MG63 (cell line): ENCODE data around the gene PPY. TPM values are rescaled to one million over a fixed set of nuclear protein-coding genes. Genes with fewer than 3 reads are reported as not detected.

Source experiments
- DNase-seq: peaks from one replicate; pipeline ENCODE4 v3.0.0-alpha.2; 2020
- H3K27me3 ChIP-seq: fragments of 250-450 bp; sonication (Bioruptor Pico); 2 replicates; pipeline ENCODE4 v1.5.1; 2020; ENCODE audit warnings: mild to moderate bottlenecking, moderate library complexity
- H3K36me3 ChIP-seq: fragments of 250-450 bp; sonication (Bioruptor Pico); 2 replicates; pipeline ENCODE4 v1.5.1; 2020; ENCODE audit warnings: mild to moderate bottlenecking, moderate library complexity
- H3K4me3 ChIP-seq: fragments of 250-450 bp; sonication (Bioruptor Pico); 2 replicates; pipeline ENCODE4 v1.5.1; 2020; ENCODE audit warnings: mild to moderate bottlenecking, moderate library complexity
- H3K9me3 ChIP-seq: fragments of 250-450 bp; sonication (Bioruptor Pico); 2 replicates; pipeline ENCODE4 v1.5.1; 2020; ENCODE audit warnings: mild to moderate bottlenecking, moderate library complexity
- total RNA-seq: library from RNA; depleted of rRNA; stranded (reverse); fragments of >200 nt; shearing (Covaris generic); gene quantifications from 2 replicates; pipeline ENCODE4 v1.2.3, GENCODE V29; 2014; ENCODE audit warnings: low replicate concordance

PPY gene
- total RNA-seq, 1 experiment from 2014 or later: not detected

DNA sequence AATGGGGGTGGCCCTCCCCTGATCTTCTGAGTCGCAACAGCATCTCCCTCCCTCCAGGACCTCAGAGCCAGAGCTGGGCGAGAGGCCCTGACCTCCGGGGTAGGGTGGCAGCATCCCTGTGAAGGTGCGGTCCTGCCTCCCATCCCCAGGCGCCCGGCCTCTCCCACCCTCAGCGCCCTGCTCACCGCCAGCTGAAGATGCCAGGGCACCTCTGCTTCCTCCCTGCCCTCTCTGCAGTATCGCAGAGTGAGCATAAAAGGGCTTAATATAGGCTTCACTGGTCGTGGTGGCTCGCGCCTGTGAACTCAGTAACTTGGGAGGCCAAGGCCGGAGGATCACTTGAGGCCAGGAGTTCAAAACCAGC is 24.3 kb downstream of the PPY start:
- no peaks in the 10 kb centered on the region for H3K9me3 ChIP-seq
- no peaks in the 10 kb centered on the region for H3K36me3 ChIP-seq
- no peak overlapping the region for H3K4me3 ChIP-seq
- no peak for DNase-seq
- no peaks in the 10 kb centered on the region; the same call in 1 of the 2 replicates for H3K27me3 ChIP-seq

DNA sequence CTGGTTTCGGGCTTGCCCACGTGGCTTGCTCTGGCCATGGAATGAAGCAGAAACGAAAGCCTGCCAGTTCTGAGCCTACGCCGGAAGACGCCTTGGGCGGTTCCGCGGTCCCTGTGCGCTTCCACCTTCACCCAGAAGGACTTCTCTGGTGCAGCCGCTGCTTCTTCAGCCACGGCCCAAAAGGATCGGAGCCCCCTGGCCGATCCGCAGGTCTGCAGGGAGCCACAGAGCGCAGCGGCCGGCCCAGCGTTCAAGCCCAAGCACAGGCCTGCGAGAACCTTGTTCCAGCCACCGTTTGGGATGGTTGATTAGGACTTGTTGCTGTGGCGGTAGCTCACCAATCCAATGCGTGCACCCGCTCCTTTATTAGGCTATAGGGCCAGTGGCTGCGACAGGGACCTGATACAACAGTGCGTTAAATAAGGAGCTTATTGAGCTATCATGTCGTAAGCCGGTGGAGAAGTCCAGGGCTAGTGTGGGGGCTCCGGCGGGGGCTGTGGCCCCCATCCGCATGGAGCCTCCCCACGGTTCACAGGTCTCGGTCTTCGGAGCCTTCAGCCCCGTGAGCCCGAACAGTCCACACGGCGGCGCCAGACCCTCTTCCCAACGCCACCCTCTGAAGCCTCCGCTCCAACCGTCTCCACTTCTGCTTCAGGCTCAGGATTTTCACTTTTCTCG is 24.8 kb downstream of the PPY start:
- H3K9me3 ChIP-seq: no peaks in the 10 kb centered on the region
- DNase-seq: no peak
- H3K36me3 ChIP-seq: no peaks in the 10 kb centered on the region
- H3K27me3 ChIP-seq: no peaks in the 10 kb centered on the region; the same call in 1 of the 2 replicates
- H3K4me3 ChIP-seq: no peak overlapping the region

DNA sequence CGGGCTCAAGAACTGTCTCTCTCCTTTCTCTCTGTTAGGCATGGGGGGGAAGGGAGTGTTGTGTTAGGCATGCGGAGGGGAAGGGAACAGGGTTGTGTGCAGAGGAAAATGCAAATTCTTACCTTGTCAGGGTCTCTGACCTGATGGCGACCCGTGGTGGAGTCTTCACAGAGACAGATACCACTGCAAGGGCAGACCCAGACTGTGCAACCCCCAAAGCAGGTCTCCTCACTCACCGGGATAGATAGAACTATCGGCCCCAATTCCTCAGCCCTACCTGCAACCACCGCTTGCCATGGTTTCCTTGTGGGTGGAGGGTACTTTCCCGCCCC is 25.3 kb downstream of the PPY start:
- H3K27me3 ChIP-seq: no peaks in the 10 kb centered on the region; the same call in 1 of the 2 replicates
- H3K9me3 ChIP-seq: no peaks in the 10 kb centered on the region
- H3K36me3 ChIP-seq: no peaks in the 10 kb centered on the region
- no peak overlapping the region for H3K4me3 ChIP-seq
- no peak for DNase-seq

DNA sequence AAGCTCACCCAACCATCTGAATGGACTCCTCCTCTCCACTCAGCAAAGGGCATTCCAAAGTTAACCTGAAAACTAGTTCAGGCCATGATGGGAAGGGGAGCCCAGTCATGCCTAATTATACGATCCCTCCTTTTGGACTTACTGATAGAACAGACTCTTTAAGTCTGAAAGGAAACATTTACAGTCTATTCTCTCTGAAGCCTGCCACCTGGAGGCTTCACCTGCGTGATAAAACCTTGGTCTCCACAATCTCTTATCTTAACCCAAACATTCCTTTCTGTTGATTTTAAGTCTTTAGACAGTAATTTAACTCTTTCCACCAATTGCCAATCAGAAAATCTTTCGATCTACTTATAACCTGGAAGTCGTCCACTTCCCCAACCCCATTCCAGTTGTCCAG is 25.9 kb downstream of the PPY start:
- DNase-seq: no peak
- H3K36me3 ChIP-seq: no peaks in the 10 kb centered on the region
- no peaks in the 10 kb centered on the region; the same call in 1 of the 2 replicates for H3K27me3 ChIP-seq
- H3K9me3 ChIP-seq: no peaks in the 10 kb centered on the region
- H3K4me3 ChIP-seq: no peak overlapping the region

DNA sequence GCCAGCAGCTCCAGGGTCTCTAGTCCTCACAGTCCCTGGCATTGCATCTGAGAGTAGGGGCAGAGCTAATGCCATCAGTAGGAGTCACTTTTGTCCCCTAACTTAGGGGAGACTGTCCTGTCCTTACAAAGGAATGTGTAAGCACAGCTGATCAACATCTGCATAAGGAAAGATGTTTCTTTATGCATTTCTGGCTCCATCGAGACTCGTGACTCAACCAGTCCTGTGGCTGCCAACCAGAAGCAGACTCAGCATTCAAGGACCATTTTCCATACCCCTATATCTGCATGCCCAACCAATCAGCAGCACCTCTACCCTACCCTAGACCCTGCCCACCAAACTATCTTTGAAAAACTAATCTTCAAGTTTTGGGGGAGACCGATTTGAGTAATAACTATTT is 26.7 kb downstream of the PPY start:
- Histone ChIP-seq H3K9me3 (no peaks in the 10 kb centered on the region), H3K36me3 (no peaks in the 10 kb centered on the region), H3K4me3 (no peak overlapping the region), H3K27me3 (no peaks in the 10 kb centered on the region; the same call in 1 of the 2 replicates)
- DNase-seq: peak; percentile 42

DNA sequence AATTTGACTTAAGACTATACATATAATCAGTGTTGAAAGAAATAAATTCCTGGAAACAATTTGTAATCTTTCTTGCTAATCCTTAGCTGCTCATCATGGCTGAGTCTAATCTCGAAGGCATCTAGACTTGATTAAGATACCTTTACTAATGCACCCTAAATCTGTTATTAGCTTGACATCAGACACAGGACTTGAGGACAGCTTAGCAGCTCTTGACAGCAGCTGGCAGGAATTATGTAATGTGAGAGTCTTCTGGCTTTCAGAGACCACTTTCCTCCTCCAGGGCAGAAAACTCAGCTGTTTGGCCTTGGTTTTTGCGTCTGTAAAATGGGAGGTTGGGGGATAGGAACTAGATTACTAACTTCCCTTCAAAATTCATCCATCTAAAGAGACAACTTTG is 27.8 kb downstream of the PPY start:
- Histone ChIP-seq H3K36me3 (no peaks in the 10 kb centered on the region), H3K27me3 (no peaks in the 10 kb centered on the region; the same call in 1 of the 2 replicates), H3K9me3 (no peaks in the 10 kb centered on the region), H3K4me3 (no peak overlapping the region)
- no peak for DNase-seq

DNA sequence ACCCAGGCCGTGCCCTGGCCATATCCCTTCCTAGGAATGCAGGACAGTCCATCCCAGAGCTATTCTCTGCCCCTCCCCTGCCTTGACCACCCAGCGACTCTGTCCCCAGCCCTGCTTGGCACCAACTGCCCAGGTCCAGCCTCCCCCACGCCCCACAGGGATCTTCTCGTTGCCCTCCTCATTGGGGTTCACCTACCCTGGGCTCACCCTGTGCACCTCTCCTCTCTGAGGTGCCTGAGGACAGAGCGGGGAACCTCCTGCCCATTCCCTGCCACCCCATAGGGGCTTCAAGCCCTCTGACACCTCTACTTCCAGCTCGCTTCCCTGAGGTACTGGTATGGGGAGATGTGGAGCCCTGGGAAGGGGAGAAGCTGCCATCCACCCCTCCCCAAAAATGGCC is 28.7 kb downstream of the PPY start:
- no peak for DNase-seq
- Histone ChIP-seq H3K36me3 (no peaks in the 10 kb centered on the region), H3K9me3 (no peaks in the 10 kb centered on the region), H3K4me3 (no peak overlapping the region), H3K27me3 (no peaks in the 10 kb centered on the region; the same call in 1 of the 2 replicates)

DNA sequence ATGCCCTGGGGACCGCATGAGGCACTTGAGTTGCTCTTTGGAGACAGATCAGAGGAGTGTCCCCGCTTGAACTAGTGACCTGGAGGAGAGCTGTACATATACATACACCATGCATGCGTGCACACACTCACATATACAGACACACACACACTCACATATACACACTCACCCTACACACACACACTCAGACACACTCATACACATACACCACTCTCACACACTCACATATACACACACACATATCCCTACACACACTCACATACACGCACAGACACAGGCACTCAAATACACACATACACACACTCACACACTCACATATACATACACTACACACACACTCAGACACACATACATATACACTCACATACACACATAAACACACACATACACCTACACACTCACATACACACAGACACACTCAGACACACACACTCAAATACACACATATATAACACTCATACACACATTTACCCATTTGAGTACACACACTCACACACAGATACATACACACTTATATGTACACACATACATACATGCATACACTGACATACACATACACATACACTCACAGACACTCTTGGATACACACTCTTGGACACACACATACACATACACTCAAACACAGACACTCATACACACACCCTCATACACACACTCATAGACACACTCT is 29.5 kb downstream of the PPY start:
- no peak overlapping the region for H3K4me3 ChIP-seq
- H3K27me3 ChIP-seq: peaks cover 6% of the 10 kb centered on the region
- H3K9me3 ChIP-seq: no peaks in the 10 kb centered on the region
- no peaks in the 10 kb centered on the region for H3K36me3 ChIP-seq
- DNase-seq: no peak

DNA sequence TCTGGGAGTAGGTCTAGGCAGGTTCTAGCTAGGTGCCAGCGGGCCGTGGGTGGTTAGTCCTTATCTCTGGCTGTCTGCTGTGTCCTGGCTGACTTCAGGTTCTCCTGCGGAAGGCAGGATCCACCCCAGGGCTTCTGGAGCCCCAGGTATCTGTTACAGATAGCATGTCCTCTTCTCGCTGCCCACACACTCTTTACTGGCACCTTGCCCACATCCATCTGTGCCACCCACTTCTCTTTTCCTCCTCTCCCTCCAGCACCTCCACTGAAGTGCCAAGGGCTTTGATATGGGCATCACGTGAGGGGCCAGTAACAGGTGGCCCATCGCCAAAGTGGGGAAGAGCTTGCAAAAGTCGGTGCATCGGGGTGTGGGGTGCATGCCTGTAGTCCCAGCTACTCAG is 30.4 kb downstream of the PPY start:
- Histone ChIP-seq H3K9me3 (no peaks in the 10 kb centered on the region), H3K36me3 (no peaks in the 10 kb centered on the region), H3K27me3 (peaks cover 15% of the 10 kb centered on the region), H3K4me3 (no peak overlapping the region)
- DNase-seq: no peak

DNA sequence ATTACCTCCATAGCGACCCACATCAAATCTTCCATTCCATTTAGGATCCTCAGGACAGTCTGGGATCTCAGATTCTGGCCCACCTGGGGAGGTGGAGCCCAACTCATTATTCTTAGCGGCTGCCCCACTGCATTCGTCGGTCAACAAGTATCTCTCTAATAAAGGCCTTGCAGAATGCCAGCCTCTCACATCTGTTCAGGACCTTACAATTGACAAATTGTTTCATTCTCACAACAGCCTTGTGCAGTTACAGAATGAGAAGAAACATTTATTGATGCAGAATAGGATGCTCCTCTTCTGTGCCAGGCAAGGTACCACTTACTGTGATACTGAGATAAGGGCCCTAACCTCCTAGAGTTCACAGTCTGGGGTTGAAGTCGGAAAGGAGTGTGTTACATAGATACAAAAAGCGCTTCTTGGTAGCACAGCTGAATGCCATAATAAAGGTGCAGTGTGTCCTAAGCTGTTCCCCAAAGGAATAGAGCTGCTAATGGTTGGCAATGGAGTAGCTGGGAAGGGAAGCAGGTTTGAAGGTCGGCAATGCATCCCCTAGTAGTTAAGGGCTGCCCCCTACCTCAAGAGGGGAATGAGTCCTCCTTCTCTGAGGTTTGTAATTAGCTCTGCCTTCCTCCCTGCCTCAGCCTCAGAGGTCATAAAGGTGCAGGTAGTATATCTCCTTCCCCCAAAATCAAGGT is 32.6 kb downstream of the PPY start:
- Histone ChIP-seq H3K4me3 (no peak overlapping the region), H3K9me3 (no peaks in the 10 kb centered on the region), H3K27me3 (peaks cover 19% of the 10 kb centered on the region), H3K36me3 (no peaks in the 10 kb centered on the region)
- DNase-seq: no peak

DNA sequence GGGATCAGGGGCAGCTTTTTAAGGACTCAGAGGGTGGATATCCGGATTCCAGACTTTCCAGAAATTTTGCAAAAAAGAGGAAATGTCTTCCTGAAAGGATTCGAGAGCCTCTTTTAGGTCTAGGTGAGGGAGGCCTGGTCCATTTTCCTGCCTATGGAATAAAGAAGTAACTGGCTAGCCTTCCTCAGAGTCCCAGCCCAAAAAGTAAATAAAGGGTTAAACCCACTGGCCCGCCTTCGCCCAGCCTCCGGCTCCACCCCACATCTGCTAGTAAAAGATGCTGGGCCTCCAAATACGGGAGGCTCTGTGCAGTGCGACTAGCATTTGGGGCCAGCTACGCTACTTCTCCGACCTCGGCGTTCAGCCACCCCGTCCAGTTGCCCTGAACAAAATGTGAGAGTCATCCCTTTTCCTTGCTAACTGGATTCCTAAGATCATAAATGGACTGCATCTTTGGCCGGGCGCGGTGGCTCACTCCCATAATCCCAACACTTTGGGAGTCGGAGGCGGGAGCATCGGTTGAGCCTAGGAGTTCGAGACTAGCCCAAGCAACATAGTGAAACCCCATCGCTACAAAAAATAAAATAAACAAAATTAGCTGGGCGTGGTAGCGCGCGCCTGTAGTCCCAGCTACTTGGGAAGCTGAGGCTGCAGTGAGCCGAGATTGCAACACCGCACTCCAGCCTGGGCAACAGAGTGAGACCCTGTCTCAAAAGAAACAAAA is 34.1 kb downstream of the PPY start:
- no peak for DNase-seq
- Histone ChIP-seq H3K27me3 (peaks cover 19% of the 10 kb centered on the region), H3K4me3 (no peak overlapping the region)

DNA sequence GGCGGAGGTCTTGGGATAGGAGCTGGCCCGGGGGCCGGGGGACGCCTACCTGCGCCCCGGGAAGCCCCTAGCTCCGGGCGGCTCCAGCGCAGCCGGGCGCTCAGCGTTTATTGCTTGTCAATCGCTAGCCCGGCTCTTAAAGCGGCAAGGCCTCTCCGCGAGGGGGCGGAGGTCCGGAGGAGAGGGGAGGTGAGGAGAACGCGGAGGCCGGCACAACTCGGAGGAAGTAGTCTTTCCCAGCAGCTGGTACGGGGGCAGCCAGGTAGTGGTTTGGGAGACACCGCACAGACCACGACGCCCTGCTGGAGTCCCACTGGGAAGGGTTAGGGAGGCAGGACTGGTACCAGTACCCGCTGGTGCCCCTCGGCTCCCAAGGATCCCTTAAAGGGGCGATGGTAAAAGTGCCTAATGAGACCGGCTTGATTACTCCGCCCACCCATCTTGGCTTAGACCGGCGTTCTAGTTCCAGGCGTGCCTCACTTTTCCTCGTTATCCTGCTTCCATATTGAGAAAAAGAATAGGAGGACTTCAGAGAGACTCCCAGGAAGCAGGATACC is 34.8 kb downstream of the PPY start, which contains the start of gene MPP2:
MPP2 (minus strand) TSS at position 112 of the 557 bp plus-strand sequence. CDS start 3,076 bp downstream, outside the sequence.
- H3K27me3 ChIP-seq: peaks cover 19% of the 10 kb centered on the region
- no peak within 1 kb of the TSS for H3K4me3 ChIP-seq
- H3K9me3 ChIP-seq: no peaks in the 10 kb centered on the region
- DNase-seq: no peak
- no peaks in the 10 kb centered on the region for H3K36me3 ChIP-seq

More for the DNA sequence above, 34.1 kb downstream of the PPY start:
- no peaks in the 10 kb centered on the region for H3K36me3 ChIP-seq
- H3K9me3 ChIP-seq: no peaks in the 10 kb centered on the region

DNA sequence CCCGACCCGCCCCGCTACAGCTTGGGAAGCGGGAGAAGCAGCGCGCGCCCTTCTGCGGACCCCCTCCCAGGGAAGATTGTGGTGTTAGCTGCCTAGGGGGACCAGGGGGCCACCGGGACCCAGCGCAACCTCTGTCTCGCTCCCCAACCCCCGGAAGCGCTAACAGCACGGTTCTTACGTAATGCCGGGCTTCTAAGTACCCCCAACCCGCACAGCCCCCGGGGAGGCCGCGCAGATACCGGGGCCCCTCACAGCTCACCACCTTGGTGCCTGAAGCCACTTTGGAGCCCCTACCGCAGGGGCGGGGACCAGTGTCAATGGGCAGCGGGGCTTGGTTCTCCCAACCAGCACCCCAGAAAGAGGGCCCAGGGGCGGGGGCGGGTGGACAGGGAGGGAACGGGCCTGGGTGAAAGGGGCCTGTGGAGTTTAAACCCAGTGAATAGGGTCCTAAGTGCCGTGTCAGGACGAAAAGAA is 35.3 kb downstream of the PPY start:
- Histone ChIP-seq H3K36me3 (no peaks in the 10 kb centered on the region), H3K9me3 (no peaks in the 10 kb centered on the region), H3K27me3 (peaks cover 19% of the 10 kb centered on the region), H3K4me3 (no peak overlapping the region)
- no peak for DNase-seq

DNA sequence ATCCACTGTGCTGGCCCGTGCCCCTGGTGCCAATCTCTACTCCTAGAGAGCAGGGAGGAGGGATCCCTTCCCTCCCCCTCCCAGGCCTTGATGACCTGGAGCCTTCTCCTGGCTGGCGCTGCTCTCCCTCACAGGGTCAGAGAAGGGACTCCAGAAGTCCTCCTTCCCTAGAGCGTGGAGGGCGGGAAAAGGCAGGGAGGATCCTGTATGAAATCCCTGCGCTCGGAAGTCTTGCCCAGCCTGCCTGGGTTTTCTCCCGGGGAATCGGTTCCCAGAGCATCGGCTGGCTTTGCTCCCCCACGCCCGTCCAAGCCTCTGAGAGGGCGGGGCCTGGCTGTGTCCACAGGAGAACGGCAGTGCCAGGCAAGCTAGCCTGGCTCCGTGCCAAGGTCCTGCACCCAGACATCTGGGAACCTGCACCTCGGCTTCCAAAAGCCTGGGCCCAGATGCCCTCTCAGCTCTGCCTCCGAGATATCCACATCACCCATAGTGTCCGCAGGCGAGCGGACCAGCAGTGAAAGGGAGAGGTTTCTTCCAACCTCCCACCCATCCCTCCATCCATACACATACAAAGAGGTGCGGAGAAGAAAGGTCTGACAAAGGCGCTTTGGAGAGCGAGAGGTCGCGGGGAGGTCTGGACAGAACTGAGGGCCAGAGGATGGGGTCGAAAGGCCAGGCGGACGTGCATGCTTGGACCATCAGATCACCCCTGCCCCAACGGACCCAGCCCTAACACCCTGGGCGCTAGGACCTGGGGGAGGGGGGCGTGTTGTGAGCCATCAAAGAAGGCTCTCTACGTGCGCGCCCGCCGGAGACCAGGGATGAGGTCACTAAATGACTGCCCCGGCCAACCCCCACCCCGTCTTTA is 36.1 kb downstream of the PPY start:
- Histone ChIP-seq H3K27me3 (peaks cover 19% of the 10 kb centered on the region), H3K4me3 (no peak overlapping the region), H3K9me3 (no peaks in the 10 kb centered on the region), H3K36me3 (no peaks in the 10 kb centered on the region)
- no peak for DNase-seq

DNA sequence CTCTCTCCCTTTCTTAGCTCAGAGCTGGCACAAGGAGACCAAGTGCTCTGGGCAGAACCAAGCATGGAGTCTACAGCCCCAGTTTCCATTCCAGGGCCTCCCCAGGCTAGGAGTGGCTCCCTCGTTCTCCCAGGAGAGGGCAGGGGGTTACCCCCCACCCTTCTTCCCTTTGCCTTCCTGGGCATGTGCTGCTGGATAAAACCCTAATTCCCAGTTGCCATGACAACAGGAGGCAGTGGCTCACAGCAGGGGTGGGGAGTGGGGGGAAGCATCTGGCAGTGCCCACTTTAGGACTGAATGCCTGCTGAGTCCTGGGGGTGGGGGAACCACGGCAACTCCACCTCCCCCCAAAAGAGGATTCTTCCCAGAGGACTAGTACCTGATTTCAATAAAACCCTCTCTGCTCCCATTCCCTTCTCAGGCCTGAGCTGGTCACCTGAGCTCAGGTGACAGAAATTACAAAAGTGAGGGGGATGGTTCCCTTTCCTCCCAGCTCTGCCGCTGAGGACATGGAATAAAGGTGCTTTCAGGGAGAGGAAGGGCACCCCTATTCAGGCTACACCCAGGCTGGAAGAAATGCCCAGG is 36.8 kb downstream of the PPY start:
- no peak for DNase-seq
- Histone ChIP-seq H3K27me3 (peaks cover 19% of the 10 kb centered on the region), H3K4me3 (no peak overlapping the region), H3K36me3 (no peaks in the 10 kb centered on the region), H3K9me3 (no peaks in the 10 kb centered on the region)
